HCT116 (cell line): ENCODE measurements around the gene MTRFR. TPM values are rescaled to one million over a fixed set of nuclear protein-coding genes. Genes with fewer than 3 reads are reported as not detected.

Experiments used
- ATAC-seq: fragments of 200-7000 bp; cut with Tn5 transposase; 2 replicates; pipeline ENCODE4 v1.9.1; 2020; ENCODE audit warnings: mild to moderate bottlenecking, moderate library complexity
- BruUV-seq: library from RNA; stranded (reverse); fragments of 400-500 nt; replicated peaks from 2 replicates; lab custom pipeline; 2021; lab: Mats Ljungman, UMichigan
- CTCF ChIA-PET: fragments of 300-600 bp; sonication (Branson Sonifier 250); formaldehyde crosslinking; loops from one replicate; lab custom pipeline; 2021; ENCODE audit warnings: antibody characterized with exemption; lab: Charles Lee
- POLR2A ChIA-PET: fragments of 300-600, 350-600 bp; sonication (Branson Sonifier 250); formaldehyde crosslinking; loops from one replicate; lab custom pipeline; 2021; ENCODE audit warnings: antibody characterized with exemption; lab: Charles Lee
- RAD21 ChIA-PET, 2 experiments: fragments of 300-600 bp; sonication (Branson Sonifier 250); formaldehyde crosslinking; loops; one replicate each; lab custom pipeline; 2023; ENCODE audit warnings: low total read pairs in 2 of 2; ENCODE audit not compliant: uncharacterized antibody in 2 of 2, unreplicated experiment in 2 of 2, low non-redundant PET in 1 of 2; lab: Charles Lee
- DNase-seq: peaks from one replicate; pipeline ENCODE4 v3.0.0-alpha.2; 2010; ENCODE audit warnings: low read depth, low spot score
- H2AFZ ChIP-seq: fragments of 200-600 bp; shearing (Covaris generic), sonication (generic); 2 replicates; pipeline ENCODE4 v1.6.1; 2017; ENCODE audit warnings: low read depth, mixed run types, mixed read lengths, antibody characterized with exemption, low read length; ENCODE audit not compliant: poor library complexity, severe bottlenecking
- H3K27ac ChIP-seq: 2 replicates; pipeline ENCODE4 v1.5.1; 2012; ENCODE audit warnings: low read depth, low read length
- H3K27me3 ChIP-seq: fragments of 200-600 bp; sonication (generic); 2 replicates; pipeline ENCODE4 v1.6.1; 2016; ENCODE audit warnings: mixed run types, low read length, mixed read lengths; ENCODE audit not compliant: insufficient read depth
- H3K36me3 ChIP-seq, 2 experiments: fragments of 200-500 bp in 1 of 2; fragments of 200-600 bp in 1 of 2; sonication (Bioruptor generic) in 1 of 2; sonication (generic) in 1 of 2; 2 replicates each; pipeline versions ENCODE4 v1.5.1 to v1.6.1; 2014 to 2016; ENCODE audit warnings: low read length in 2 of 2, inconsistent platforms in 1 of 2, mixed read lengths in 1 of 2, mixed run types in 1 of 2; ENCODE audit not compliant: insufficient read depth in 2 of 2, control insufficient read depth in 1 of 2
- H3K4me1 ChIP-seq, 2 experiments: fragments of 200-600 bp in 1 of 2; sonication (generic) in 1 of 2; 2 replicates each; pipeline versions ENCODE4 v1.5.1 to v1.6.1; 2012 to 2017; ENCODE audit warnings: low read length in 2 of 2, inconsistent platforms in 1 of 2, mild to moderate bottlenecking in 1 of 2, mixed read lengths in 1 of 2, mixed run types in 1 of 2, moderate library complexity in 1 of 2; ENCODE audit not compliant: insufficient read depth in 2 of 2, control insufficient read depth in 1 of 2
- H3K4me2 ChIP-seq: fragments of 200-600 bp; sonication (generic); 2 replicates; pipeline ENCODE4 v1.6.1; 2017; ENCODE audit warnings: mixed run types, low read length, mixed read lengths
- H3K4me3 ChIP-seq, 2 experiments: fragments of 200-600 bp in 1 of 2; sonication (generic) in 1 of 2; replicated peaks in 1 of 2; 2 replicates each; pipeline ENCODE4 v1.5.1; 2011 to 2016; ENCODE audit warnings: low read length in 2 of 2, control low read depth in 1 of 2, low read depth in 1 of 2, mild to moderate bottlenecking in 1 of 2, mixed read lengths in 1 of 2, mixed run types in 1 of 2
- H3K79me2 ChIP-seq: fragments of 200-600 bp; sonication (generic); 2 replicates; pipeline ENCODE4 v1.6.1; 2017; ENCODE audit warnings: mild to moderate bottlenecking, mixed run types, low read length, moderate library complexity, mixed read lengths; ENCODE audit not compliant: insufficient read depth
- H3K9ac ChIP-seq: fragments of 200-600 bp; sonication (generic); 2 replicates; pipeline ENCODE4 v1.6.1; 2016; ENCODE audit warnings: low read length, mixed read lengths
- H3K9me2 ChIP-seq: fragments of 200-600 bp; sonication (generic), shearing (Covaris generic); 2 replicates; pipeline ENCODE4 v1.6.1; 2017; ENCODE audit warnings: mixed run types, mild to moderate bottlenecking, moderate library complexity; ENCODE audit not compliant: insufficient read depth
- H3K9me3 ChIP-seq, 2 experiments: fragments of 200-500 bp in 1 of 2; fragments of 200-600 bp in 1 of 2; sonication (Bioruptor generic) in 1 of 2; sonication (generic) in 1 of 2; 2 replicates each; pipeline ENCODE4 v1.6.1; 2014 to 2017; ENCODE audit warnings: low read length in 2 of 2, mixed read lengths in 2 of 2, inconsistent platforms in 1 of 2, low read depth in 1 of 2, mild to moderate bottlenecking in 1 of 2, mixed run types in 1 of 2, moderate library complexity in 1 of 2; ENCODE audit not compliant: control insufficient read depth in 1 of 2, insufficient read depth in 1 of 2
- H4K20me1 ChIP-seq: fragments of 200-600 bp; sonication (generic), shearing (Covaris generic); 2 replicates; pipeline ENCODE4 v1.6.1; 2017; ENCODE audit warnings: mixed run types, mild to moderate bottlenecking, moderate library complexity; ENCODE audit not compliant: insufficient read depth
- CBX3 ChIP-seq: IDR thresholded peaks from 2 replicates; pipeline ENCODE4 v1.6.1; 2012; ENCODE audit warnings: low read depth
- CEBPB ChIP-seq: IDR thresholded peaks from 2 replicates; pipeline ENCODE4 v1.6.1; 2012; ENCODE audit warnings: low read depth
- EGR1 ChIP-seq: IDR thresholded peaks from 2 replicates; pipeline ENCODE4 v1.6.1; 2012; ENCODE audit warnings: low read depth
- EZH2phosphoT487 ChIP-seq: fragments of 200-600 bp; IDR thresholded peaks from 2 replicates; pipeline ENCODE4 v1.6.1; 2018; ENCODE audit warnings: antibody characterized with exemption, borderline replicate concordance
- MAX ChIP-seq: IDR thresholded peaks from 2 replicates; pipeline ENCODE4 v1.6.1; 2012
- POLR2A ChIP-seq: IDR thresholded peaks from 2 replicates; pipeline ENCODE4 v1.7.0; 2011; ENCODE audit warnings: borderline replicate concordance; ENCODE audit not compliant: insufficient read depth, insufficient read length; ENCODE audit errors: extremely low read depth
- POLR2AphosphoS5 ChIP-seq: IDR thresholded peaks from 2 replicates; pipeline ENCODE4 v1.6.1; 2011; ENCODE audit warnings: mild to moderate bottlenecking, low read depth, low read length, moderate library complexity
- RAD21 ChIP-seq: IDR thresholded peaks from 2 replicates; pipeline ENCODE4 v1.6.1; 2012; ENCODE audit warnings: low read depth, mild to moderate bottlenecking
- SIN3A ChIP-seq: IDR thresholded peaks from 2 replicates; pipeline ENCODE4 v1.6.1; 2012; ENCODE audit warnings: low read depth
- SRF ChIP-seq: IDR thresholded peaks from 2 replicates; pipeline ENCODE4 v1.6.1; 2012; ENCODE audit warnings: low read depth
- TCF7L2 ChIP-seq: IDR thresholded peaks from 2 replicates; pipeline ENCODE4 v1.7.0; 2011; ENCODE audit warnings: borderline replicate concordance, inconsistent platforms; ENCODE audit not compliant: insufficient read depth, insufficient read length; ENCODE audit errors: extremely low read depth
- YY1 ChIP-seq: IDR thresholded peaks from 2 replicates; pipeline ENCODE4 v1.6.1; 2011; ENCODE audit warnings: low read length, low read depth, moderate library complexity, mild to moderate bottlenecking; ENCODE audit not compliant: insufficient replicate concordance; ENCODE audit errors: extremely low read depth
- ZBTB33 ChIP-seq: IDR thresholded peaks from 2 replicates; pipeline ENCODE4 v1.6.1; 2011; ENCODE audit warnings: mild to moderate bottlenecking, low read length, moderate library complexity; ENCODE audit not compliant: insufficient replicate concordance; ENCODE audit errors: extremely low read depth
- ZFX ChIP-seq: fragments of 450-650 bp; IDR thresholded peaks from 2 replicates; pipeline ENCODE4 v1.6.1; 2017
- ZNF274 ChIP-seq: fragments of 200-500 bp; sonication (Bioruptor generic); IDR thresholded peaks from 2 replicates; pipeline ENCODE4 v1.6.1; 2014; ENCODE audit warnings: mild to moderate bottlenecking, low read depth, low read length, inconsistent platforms
- intact Hi-C: fragments of 100-400 bp; cut with micrococcal nuclease; formaldehyde crosslinking; loops from 2 replicates; pipeline ENCODE4 v1.10.0; 2022
- total RNA-seq: library from RNA; stranded (reverse); gene quantifications from one replicate; pipeline ENCODE4 v1.2.1, GENCODE V29; 2021; ENCODE audit not compliant: unreplicated experiment
- TF ChIP-seq, protein P1 (sequence below): IDR thresholded peaks from 2 replicates; pipeline ENCODE4 v1.6.1; 2012; ENCODE audit warnings: low read depth
- TF ChIP-seq, protein P2 (sequence below): IDR thresholded peaks from 2 replicates; pipeline ENCODE4 v1.6.1; 2012

Gene MTRFR
- total RNA-seq, 1 experiment from 2014 or later, result 27.0 TPM

GRCh38 chr12:123243671-123244262, 10.5 kb downstream of the MTRFR start (continued):
- TF ChIP-seq ZBTB33 (no peak), TCF7L2 (no peak), EZH2phosphoT487 (no peak), YY1 (no peak), SRF (no peak)

DNA sequence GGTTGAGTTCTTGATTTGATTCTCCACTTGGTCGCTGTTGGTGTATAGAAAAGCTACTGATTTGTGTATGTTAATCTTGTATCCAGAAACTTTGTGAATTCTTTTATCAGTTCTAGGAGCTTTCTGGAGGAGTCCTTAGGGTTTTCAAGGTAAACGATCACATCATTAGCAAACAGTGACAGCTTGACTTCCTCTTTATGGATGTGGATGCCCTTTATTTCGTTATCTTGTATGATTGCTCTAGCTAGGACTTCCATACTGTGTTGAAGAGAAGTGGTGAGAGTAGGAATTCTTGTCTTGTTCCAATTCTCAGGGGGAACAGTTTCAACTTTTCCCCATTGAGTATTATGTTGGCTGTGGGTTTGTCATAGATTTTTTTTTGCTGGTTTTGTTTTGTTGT, 12.4 kb downstream of the MTRFR start:
- H3K4me3 ChIP-seq, result no peak overlapping the region
- no peak for DNase-seq
- H3K4me2 ChIP-seq, result no peak overlapping the region
- H3K9me3 ChIP-seq, result no peaks in the 10 kb centered on the region
- peaks cover 6 to 15% of the 10 kb centered on the region in 2 experiments for H3K4me1 ChIP-seq
- POLR2A ChIA-PET, result interaction anchor here (1.0 kb wide), 1 partner anchor 12 kb away, joined by 3 read pairs; the partner anchor contains the start of genes MPHOSPH9 and MTRFR
- no peaks in the 10 kb centered on the region for H3K36me3 ChIP-seq
- H3K79me2 ChIP-seq, result peaks cover 67% of the 10 kb centered on the region
- no peak overlapping the region for H3K9ac ChIP-seq
- no peaks in the 10 kb centered on the region for H3K27me3 ChIP-seq
- no peak for ATAC-seq
- BruUV-seq, result no TSS peak
- H3K27ac ChIP-seq, result no peak overlapping the region
- no peaks in the 10 kb centered on the region for H3K9me2 ChIP-seq
- intact Hi-C loops, result no loop called here
- RAD21 ChIA-PET, result no interaction called here
- CTCF ChIA-PET, result interaction anchor here (1.1 kb wide), 1 partner anchor 10 kb away, joined by 3 read pairs; no protein-coding TSS in a partner anchor
- no peaks in the 10 kb centered on the region for H4K20me1 ChIP-seq
- H2AFZ ChIP-seq, result no peak overlapping the region
- no peak for TF ChIP-seq MAX
- TF ChIP-seq RAD21, result no peak
- TF ChIP-seq, protein P1, sequence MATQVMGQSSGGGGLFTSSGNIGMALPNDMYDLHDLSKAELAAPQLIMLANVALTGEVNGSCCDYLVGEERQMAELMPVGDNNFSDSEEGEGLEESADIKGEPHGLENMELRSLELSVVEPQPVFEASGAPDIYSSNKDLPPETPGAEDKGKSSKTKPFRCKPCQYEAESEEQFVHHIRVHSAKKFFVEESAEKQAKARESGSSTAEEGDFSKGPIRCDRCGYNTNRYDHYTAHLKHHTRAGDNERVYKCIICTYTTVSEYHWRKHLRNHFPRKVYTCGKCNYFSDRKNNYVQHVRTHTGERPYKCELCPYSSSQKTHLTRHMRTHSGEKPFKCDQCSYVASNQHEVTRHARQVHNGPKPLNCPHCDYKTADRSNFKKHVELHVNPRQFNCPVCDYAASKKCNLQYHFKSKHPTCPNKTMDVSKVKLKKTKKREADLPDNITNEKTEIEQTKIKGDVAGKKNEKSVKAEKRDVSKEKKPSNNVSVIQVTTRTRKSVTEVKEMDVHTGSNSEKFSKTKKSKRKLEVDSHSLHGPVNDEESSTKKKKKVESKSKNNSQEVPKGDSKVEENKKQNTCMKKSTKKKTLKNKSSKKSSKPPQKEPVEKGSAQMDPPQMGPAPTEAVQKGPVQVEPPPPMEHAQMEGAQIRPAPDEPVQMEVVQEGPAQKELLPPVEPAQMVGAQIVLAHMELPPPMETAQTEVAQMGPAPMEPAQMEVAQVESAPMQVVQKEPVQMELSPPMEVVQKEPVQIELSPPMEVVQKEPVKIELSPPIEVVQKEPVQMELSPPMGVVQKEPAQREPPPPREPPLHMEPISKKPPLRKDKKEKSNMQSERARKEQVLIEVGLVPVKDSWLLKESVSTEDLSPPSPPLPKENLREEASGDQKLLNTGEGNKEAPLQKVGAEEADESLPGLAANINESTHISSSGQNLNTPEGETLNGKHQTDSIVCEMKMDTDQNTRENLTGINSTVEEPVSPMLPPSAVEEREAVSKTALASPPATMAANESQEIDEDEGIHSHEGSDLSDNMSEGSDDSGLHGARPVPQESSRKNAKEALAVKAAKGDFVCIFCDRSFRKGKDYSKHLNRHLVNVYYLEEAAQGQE, result no peak
- TF ChIP-seq, protein P2, sequence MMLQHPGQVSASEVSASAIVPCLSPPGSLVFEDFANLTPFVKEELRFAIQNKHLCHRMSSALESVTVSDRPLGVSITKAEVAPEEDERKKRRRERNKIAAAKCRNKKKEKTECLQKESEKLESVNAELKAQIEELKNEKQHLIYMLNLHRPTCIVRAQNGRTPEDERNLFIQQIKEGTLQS, result no peak
- TF ChIP-seq CBX3, result no peak
- no peak for TF ChIP-seq TCF7L2
- no peak for TF ChIP-seq YY1
- no peak for TF ChIP-seq SIN3A
- no peak for TF ChIP-seq EGR1
- no peak for TF ChIP-seq CEBPB
- no peak for TF ChIP-seq ZFX
- no peak for TF ChIP-seq ZBTB33
- no peak for TF ChIP-seq POLR2AphosphoS5
- TF ChIP-seq POLR2A, result no peak
- no peak for TF ChIP-seq ZNF274
